Stimulated activated CD4-positive, alpha-beta T cell treated with anti-CD3 and anti-CD28 coated beads, TNF-alpha, amount 100 ng/mL, for 1 hour (primary cell): ENCODE measurements around the gene IGSF8.
"Not testable (repeated sequence)": the region's sequence is repeated elsewhere in the genome, so short reads cannot be mapped to it uniquely, and the experiment has no call there.

Source experiments
- DNase-seq, 3 donors: peaks; one replicate each; pipeline ENCODE4 v3.0.0-alpha.2; 2020; ENCODE audit warnings: low read depth in 3 of 3, low spot score in 1 of 3

The IGSF8 gene

DNA sequence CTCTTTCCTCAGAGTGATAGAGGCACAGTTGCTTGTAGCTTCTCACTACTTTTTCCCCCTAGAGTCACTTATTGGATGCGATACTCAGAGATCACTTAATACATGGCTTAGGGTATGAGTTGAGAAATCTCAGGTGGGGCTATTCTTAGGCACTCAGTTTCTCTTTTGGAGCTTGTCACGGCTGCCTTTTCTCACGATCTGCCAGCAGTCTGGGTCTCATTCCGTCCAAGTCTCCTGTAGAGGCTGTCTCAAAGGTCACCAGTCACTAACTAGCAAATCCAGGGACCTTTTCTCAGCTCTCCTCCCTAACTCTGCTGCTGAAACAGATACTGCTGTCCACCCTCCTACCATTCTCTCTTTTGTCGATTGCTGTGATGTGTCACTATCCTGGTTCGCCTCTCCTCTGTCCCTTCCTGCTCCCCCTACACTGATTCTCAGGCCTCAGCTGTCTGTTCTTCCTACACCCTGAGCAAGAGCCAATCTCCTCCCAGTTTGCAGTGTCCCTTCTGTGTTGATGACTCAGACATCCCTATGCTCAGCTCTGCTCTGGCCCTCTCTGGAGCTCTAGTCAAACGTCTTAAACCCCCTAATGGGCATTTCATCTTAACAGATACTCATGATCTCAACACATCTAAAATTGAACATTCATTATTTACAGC lies 29.6 kb upstream of the IGSF8 start:
- no peak for DNase-seq

GRCh38 chr1:160127381-160127780 lies 29.0 kb upstream of the IGSF8 start:
- no peak for DNase-seq

DNA sequence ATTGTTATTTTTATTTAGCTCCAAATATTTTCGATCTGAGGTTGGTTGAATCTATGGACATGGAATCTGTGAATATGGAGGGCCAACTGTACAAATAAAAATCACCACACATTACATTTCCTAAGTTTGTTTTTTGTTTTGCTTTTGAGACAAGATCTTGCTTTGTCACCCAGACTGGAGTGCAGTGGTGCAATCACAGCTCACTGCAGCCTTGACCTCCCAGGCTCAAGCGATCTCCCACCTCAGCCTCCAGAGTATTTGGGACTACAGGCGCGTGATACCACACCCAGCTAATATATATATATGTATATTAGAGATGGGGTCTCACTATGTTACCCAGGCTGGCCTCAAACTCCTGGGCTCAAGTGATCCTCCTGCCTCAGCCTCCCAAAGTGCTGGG lies 27.9 kb upstream of the IGSF8 start:
- not testable (repeated sequence) for DNase-seq

GRCh38 chr1:160125746-160126145 lies 27.3 kb upstream of the IGSF8 start:
- DNase-seq: no peak

GRCh38 chr1:160124705-160125478 lies 26.5 kb upstream of the IGSF8 start:
- no peak for DNase-seq

GRCh38 chr1:160123726-160124125 lies 25.3 kb upstream of the IGSF8 start:
- no peak for DNase-seq

DNA sequence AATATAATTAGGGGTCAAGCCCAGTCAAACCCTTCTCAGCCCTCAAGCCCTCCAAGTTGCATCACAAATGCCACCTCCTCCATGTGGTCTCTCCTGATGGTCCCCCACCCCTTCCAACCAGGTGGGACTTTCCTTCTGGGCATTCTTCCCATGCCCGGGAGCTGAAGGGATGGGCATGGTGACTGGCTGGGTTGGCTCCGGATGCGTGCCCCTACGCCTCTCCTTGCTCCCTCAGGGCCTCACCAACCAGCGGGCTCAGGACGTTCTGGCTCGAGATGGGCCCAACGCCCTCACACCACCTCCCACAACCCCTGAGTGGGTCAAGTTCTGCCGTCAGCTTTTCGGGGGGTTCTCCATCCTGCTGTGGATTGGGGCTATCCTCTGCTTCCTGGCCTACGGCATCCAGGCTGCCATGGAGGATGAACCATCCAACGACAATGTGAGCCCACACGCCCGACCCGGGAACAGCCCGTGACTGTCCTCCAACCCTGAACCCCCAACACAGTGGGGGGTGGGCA lies 24.6 kb upstream of the IGSF8 start:
- no peak for DNase-seq

GRCh38 chr1:160121388-160121787 lies 23.0 kb upstream of the IGSF8 start:
- no peak for DNase-seq

GRCh38 chr1:160120797-160121196 lies 22.4 kb upstream of the IGSF8 start:
- no peak for DNase-seq

- DNase-seq: no peak
These were observed 20.5 kb upstream of the IGSF8 start for GRCh38 chr1:160118928-160119327.

GRCh38 chr1:160117709-160118183 lies 19.3 kb upstream of the IGSF8 start:
- no peak for DNase-seq

- no peak for DNase-seq
These were observed 18.9 kb upstream of the IGSF8 start for GRCh38 chr1:160117300-160117699.

- no peak for DNase-seq
These were observed 18.1 kb upstream of the IGSF8 start for GRCh38 chr1:160116283-160117147.

- DNase-seq: no peak
These were observed 17.3 kb upstream of the IGSF8 start, which contains the start of gene ATP1A2 for GRCh38 chr1:160115545-160116282. TSS of gene ATP1A2 (plus strand) at chr1:160115759. CDS start at chr1:160115862, 103 bp downstream.

GRCh38 chr1:160114085-160114484 lies 15.7 kb upstream of the IGSF8 start:
- DNase-seq: no peak

GRCh38 chr1:160113407-160113806 lies 15.0 kb upstream of the IGSF8 start:
- no peak for DNase-seq

GRCh38 chr1:160112357-160112756 lies 13.9 kb upstream of the IGSF8 start:
- no peak for DNase-seq

DNA sequence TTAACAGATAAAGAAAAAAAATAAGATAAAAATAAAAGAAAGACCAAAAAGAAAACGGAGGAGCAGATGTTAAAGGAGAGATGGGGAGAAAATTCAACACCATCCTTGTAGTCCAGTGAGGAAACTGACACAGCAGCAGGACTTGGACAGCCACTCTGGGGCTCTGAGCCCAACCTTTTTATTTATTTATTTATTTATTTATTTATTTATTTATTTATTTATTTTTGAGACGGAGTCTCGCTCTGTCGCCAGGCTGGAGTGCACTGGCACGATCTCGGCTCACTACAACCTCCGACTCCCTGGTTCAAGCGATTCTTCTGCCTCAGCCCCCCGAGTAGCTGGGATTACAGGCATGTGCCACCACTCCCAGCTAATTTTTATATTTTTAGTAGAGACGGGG lies 13.0 kb upstream of the IGSF8 start:
- not testable (repeated sequence) for DNase-seq

DNA sequence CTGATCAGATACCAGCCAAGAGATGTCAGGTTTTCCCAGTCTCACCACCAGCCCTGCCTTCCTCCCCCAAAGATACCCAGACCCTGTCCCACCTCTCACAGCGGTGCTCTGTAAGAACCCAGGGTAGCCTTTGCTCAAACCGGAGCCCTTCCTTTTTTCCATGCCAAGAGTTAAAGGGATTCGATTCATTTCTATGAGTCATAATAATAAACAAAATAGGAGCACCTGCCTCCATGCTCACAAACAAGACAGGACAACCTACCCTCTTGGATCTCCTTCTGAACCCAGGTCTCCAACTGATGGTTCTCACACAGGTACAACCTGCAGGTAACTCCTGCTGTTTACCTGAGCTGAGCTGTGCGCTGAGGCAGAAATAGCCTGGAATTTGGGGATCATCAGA lies 11.3 kb upstream of the IGSF8 start:
- DNase-seq: no peak

DNA sequence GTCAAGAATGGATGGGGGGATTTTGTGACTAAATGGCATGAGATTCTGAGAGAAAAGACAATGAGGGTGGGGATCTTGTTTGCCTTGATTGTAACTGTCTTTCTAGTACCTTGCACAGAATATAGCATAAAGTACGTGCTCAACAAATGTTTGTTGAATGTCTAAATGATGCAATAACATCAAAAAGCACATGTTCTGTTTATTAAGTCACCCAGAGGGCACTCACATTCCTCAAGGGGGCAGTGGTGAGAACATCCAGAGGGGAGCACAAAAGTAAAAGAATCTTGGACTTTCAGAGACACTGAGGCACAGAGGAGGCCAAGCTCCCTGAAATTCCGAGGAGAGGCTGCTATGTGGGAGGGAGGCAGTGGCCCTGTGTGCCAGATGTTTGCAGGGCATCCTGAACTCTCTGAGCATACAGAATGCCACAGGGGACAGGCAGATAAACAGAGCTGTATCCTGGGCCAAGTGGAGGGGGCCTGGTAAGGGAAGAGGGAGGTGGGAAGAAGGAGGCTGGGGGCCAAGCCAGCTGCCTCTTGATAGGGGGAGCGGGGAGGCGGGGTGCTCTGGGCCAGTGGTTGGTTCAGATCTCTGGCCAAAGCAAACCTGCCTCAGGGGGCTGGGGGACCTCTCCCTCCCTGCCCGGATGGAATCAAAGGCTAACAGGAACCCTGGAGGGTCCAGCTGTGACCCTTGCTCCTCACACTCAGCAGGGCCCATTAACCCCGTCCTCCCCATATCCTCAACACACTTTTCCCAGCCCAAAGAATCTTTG lies 10.7 kb upstream of the IGSF8 start:
- DNase-seq: no peak
